ENCODE results near the gene TAOK1. TPM values are rescaled to one million over a fixed set of nuclear protein-coding genes. Genes with fewer than 3 reads are reported as not detected.
A peak's percentile ranks its signal among the peaks of the same experiment; 100 is the strongest.

The TAOK1 gene
- total RNA-seq, 2 donors from 2014 or later, result 21.0 to 34.9 TPM

- intact Hi-C loops (cut with DNase I), result no loop called here
- WGBS, 2 donors, result 92 to 96% methylated on average over 13 to 37 of the region's 37 CpGs
- no peak for TF ChIP-seq POLR2A (IDR thresholded peaks at IDR 0.05)
- TF ChIP-seq, protein P1, sequence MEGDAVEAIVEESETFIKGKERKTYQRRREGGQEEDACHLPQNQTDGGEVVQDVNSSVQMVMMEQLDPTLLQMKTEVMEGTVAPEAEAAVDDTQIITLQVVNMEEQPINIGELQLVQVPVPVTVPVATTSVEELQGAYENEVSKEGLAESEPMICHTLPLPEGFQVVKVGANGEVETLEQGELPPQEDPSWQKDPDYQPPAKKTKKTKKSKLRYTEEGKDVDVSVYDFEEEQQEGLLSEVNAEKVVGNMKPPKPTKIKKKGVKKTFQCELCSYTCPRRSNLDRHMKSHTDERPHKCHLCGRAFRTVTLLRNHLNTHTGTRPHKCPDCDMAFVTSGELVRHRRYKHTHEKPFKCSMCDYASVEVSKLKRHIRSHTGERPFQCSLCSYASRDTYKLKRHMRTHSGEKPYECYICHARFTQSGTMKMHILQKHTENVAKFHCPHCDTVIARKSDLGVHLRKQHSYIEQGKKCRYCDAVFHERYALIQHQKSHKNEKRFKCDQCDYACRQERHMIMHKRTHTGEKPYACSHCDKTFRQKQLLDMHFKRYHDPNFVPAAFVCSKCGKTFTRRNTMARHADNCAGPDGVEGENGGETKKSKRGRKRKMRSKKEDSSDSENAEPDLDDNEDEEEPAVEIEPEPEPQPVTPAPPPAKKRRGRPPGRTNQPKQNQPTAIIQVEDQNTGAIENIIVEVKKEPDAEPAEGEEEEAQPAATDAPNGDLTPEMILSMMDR (IDR thresholded peaks at IDR 0.05), result no peak
- ATAC-seq (no peak), DNase-seq (peak in 2 of 4 donors; percentile 7 to 11)
- Histone ChIP-seq H3K4me1 (peaks cover 34% of the 10 kb centered on the region), H3K27ac (no peak overlapping the region), H3K4me3 (no peak overlapping the region), H3K9me3 (no peaks in the 10 kb centered on the region), H3K27me3 (no peaks in the 10 kb centered on the region), H3K36me3 (replicated peaks in 1 of 2; ENCODE audit: insufficient read depth in 1 of 2, low read depth in 2 of 2) (peaks cover 0 to 3% of the 10 kb centered on the region in 2 donors)
Observed at GRCh38 chr17:29576214-29577000, 186.2 kb downstream of the TAOK1 start.

- Histone ChIP-seq H3K9me3 (no peaks in the 10 kb centered on the region), H3K27ac (no peak overlapping the region), H3K4me1 (peaks cover 32% of the 10 kb centered on the region), H3K36me3 (replicated peaks in 1 of 2; ENCODE audit: insufficient read depth in 1 of 2, low read depth in 2 of 2) (peaks cover 0 to 3% of the 10 kb centered on the region in 2 donors), H3K27me3 (no peaks in the 10 kb centered on the region), H3K4me3 (no peak overlapping the region)
- intact Hi-C loops (cut with DNase I), result no loop called here
- peak in 1 of 4 donors; percentile 8 for DNase-seq
- WGBS, 2 donors, result 94 to 100% methylated on average over 1 to 9 of the region's 9 CpGs
- TF ChIP-seq POLR2A (IDR thresholded peaks at IDR 0.05), result no peak
- TF ChIP-seq, protein P1 (IDR thresholded peaks at IDR 0.05), result no peak
- ATAC-seq, result no peak
Observed at GRCh38 chr17:29577001-29577370, 186.8 kb downstream of the TAOK1 start.

GRCh38 chr17:29577385-29578211 is 187.4 kb downstream of the TAOK1 start:
- no peaks in the 10 kb centered on the region for H3K27me3 ChIP-seq
- WGBS, 2 donors, result 77 to 100% methylated on average over 5 to 18 of the region's 22 CpGs
- DNase-seq, result peak in 2 of 4 donors; percentile 4 to 13
- no peak for TF ChIP-seq POLR2A (IDR thresholded peaks at IDR 0.05)
- TF ChIP-seq, protein P1 (IDR thresholded peaks at IDR 0.05), result no peak
- no peak for ATAC-seq
- no peak overlapping the region for H3K4me3 ChIP-seq
- intact Hi-C loops (cut with DNase I), result no loop called here
- no peaks in the 10 kb centered on the region for H3K9me3 ChIP-seq
- H3K36me3 ChIP-seq (replicated peaks in 1 of 2; ENCODE audit: insufficient read depth in 1 of 2, low read depth in 2 of 2), result peaks cover 0 to 3% of the 10 kb centered on the region in 2 donors
- no peak overlapping the region for H3K27ac ChIP-seq
- peaks cover 26% of the 10 kb centered on the region for H3K4me1 ChIP-seq

- peaks cover 14% of the 10 kb centered on the region for H3K4me1 ChIP-seq
- intact Hi-C loops (cut with DNase I), result no loop called here
- ATAC-seq (no peak), DNase-seq (peak in 2 of 4 donors; percentile 4 to 10)
- TF ChIP-seq, protein P1 (IDR thresholded peaks at IDR 0.05), result no peak
- no peak for TF ChIP-seq POLR2A (IDR thresholded peaks at IDR 0.05)
- H3K9me3 ChIP-seq, result no peaks in the 10 kb centered on the region
- H3K4me3 ChIP-seq, result no peak overlapping the region
- H3K36me3 ChIP-seq (replicated peaks in 1 of 2; ENCODE audit: insufficient read depth in 1 of 2, low read depth in 2 of 2), result peaks cover 0 to 3% of the 10 kb centered on the region in 2 donors
- no peak overlapping the region for H3K27ac ChIP-seq
- H3K27me3 ChIP-seq, result no peaks in the 10 kb centered on the region
- WGBS, 2 donors, result 87 to 95% methylated on average over 11 to 14 of the region's 14 CpGs
Observed at GRCh38 chr17:29578626-29579485, 188.7 kb downstream of the TAOK1 start.
